Sigmoid colon (tissue), 7 donors: ENCODE measurements around the gene C2orf66. TPM values are rescaled to one million over a fixed set of nuclear protein-coding genes. Genes with fewer than 3 reads are reported as not detected.

Source experiments
- DNase-seq: peaks from one replicate; pipeline ENCODE4 v3.0.0-alpha.2; 2019
- H3K27ac ChIP-seq, 4 donors: fragments of 200-600 bp; sonication (generic); one replicate each; pipeline ENCODE4 v1.5.1; 2016 to 2019; ENCODE audit warnings: mild to moderate bottlenecking in 1 of 4
- H3K27me3 ChIP-seq, 3 donors: fragments of 200-600 bp; sonication (generic); one replicate each; pipeline ENCODE4 v1.5.1; 2019; ENCODE audit warnings: mild to moderate bottlenecking in 1 of 3
- H3K36me3 ChIP-seq, 4 donors: fragments of 200-600 bp; sonication (generic); one replicate each; pipeline ENCODE4 v1.5.1; 2016 to 2019
- H3K4me1 ChIP-seq, 4 donors: fragments of 200-600 bp; sonication (generic); one replicate each; pipeline ENCODE4 v1.5.1; 2017 to 2019
- H3K4me3 ChIP-seq, 4 donors: fragments of 200-600 bp; sonication (generic); one replicate each; pipeline ENCODE4 v1.5.1; 2017 to 2019; ENCODE audit warnings: mild to moderate bottlenecking in 2 of 4, moderate library complexity in 1 of 4
- H3K9me3 ChIP-seq, 4 donors: fragments of 200-600 bp in 3 of 4; sonication (generic) in 3 of 4; one replicate each; pipeline versions ENCODE4 v1.5.1 to v1.6.1; 2013 to 2019
- EP300 ChIP-seq, 4 donors: sonication (generic); formaldehyde crosslinking; IDR thresholded peaks; one replicate each; pipeline ENCODE4 v1.6.1; 2017; ENCODE audit warnings: antibody characterized with exemption in 4 of 4
- POLR2A ChIP-seq, 2 donors: fragments of 450-650 bp; IDR thresholded peaks; one replicate each; pipeline ENCODE4 v1.6.1; 2016; ENCODE audit warnings: antibody characterized with exemption in 2 of 2, mild to moderate bottlenecking in 2 of 2, moderate library complexity in 2 of 2
- POLR2AphosphoS5 ChIP-seq, 4 donors: sonication (generic); formaldehyde crosslinking; IDR thresholded peaks; one replicate each; pipeline ENCODE4 v1.6.1; 2017; ENCODE audit warnings: antibody characterized with exemption in 4 of 4
- WGBS, 2 donors: extraction: QIAGEN DNeasy Blood & Tissue Kit; methylation state at CpG; one replicate each; pipeline ENCODE4 v1.1.7; 2013; 5-methylcytosine and 5-hydroxymethylcytosine counted together
- intact Hi-C: fragments of 100-400 bp; cut with DNase I; formaldehyde crosslinking; loops from one replicate; pipeline ENCODE4 v1.15.1; 2023
- polyA plus RNA-seq, 3 donors: library from polyadenylated mRNA; stranded (reverse); fragments of 200-250 nt; gene quantifications; one replicate each; pipeline ENCODE4 v1.2.3, GENCODE V29; 2013
- small RNA-seq, 3 donors: library from RNA; depleted of rRNA; stranded (forward); fragments of <200 nt; gene quantifications; one replicate each; pipeline ENCODE3, GENCODE V24; 2016
- total RNA-seq, 4 donors: library from RNA; depleted of rRNA; stranded (reverse); fragments of >200 nt; gene quantifications; one replicate each; pipeline ENCODE4 v1.1.0, GENCODE V29; 2016
- TF ChIP-seq, protein P1 (sequence below), 4 experiments: fragments of 450-650 bp in 3 of 4; fragments of 200-600 bp in 1 of 4; IDR thresholded peaks; one replicate each; pipeline ENCODE4 v1.5.1; 2016 to 2019; ENCODE audit warnings: antibody characterized with exemption in 4 of 4, mild to moderate bottlenecking in 3 of 4, moderate library complexity in 2 of 4
- donor health status: healthy with polysubstance abuse.
- donor health status: Bipolar disorder and iron deficiency.
- donor health status: healthy.

C2orf66 gene
- total and polyA plus RNA-seq, 7 donors = 0.03 TPM; not detected in 6

DNA sequence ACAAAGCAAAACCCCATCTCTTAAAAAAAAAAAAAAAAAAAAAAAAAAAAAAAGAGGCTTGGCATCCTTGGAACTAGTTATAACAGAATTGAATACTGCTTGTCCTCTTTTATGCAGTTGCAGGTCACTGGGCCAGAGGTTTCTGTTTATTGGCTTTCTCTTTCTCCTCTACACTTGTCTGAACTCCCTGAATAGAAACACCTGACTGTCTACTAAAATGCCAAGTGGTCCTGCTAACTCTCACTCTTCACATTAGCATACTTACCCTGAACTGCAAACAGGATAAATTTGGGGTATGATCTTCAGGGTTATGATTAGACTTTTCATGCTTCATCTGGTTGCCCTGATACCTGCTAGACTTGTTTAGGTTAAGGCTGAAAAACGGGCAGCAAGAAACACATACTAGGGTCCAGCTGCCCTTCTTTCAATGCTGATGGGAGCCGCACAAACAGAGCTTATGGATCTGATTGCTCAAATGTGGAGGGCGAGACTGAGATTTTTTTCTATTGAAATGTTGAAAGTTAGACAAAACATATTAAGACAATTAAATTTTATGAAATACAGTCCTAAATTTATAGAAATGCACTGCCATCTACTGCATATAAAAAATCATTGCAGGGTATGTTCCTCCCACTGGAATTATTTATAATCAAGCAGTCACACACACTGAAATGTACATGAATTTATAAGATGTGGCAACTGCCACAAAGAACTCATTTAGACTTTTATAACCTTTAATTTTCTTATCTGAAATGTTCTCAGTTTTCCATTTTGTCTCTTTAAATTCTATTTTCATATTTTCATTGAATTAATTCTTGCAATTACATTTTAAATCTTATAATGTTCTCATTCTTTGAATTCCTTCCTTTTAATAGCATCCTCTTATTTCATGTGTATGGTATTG, 50.4 kb downstream of the C2orf66 start:
- H3K27ac ChIP-seq = no peak overlapping the region
- intact Hi-C loops = no loop called here
- TF ChIP-seq POLR2AphosphoS5 (IDR thresholded peaks at IDR 0.05) (no peak), EP300 (IDR thresholded peaks at IDR 0.05) (no peak), POLR2A (IDR thresholded peaks at IDR 0.05) (no peak)
- TF ChIP-seq, protein P1, sequence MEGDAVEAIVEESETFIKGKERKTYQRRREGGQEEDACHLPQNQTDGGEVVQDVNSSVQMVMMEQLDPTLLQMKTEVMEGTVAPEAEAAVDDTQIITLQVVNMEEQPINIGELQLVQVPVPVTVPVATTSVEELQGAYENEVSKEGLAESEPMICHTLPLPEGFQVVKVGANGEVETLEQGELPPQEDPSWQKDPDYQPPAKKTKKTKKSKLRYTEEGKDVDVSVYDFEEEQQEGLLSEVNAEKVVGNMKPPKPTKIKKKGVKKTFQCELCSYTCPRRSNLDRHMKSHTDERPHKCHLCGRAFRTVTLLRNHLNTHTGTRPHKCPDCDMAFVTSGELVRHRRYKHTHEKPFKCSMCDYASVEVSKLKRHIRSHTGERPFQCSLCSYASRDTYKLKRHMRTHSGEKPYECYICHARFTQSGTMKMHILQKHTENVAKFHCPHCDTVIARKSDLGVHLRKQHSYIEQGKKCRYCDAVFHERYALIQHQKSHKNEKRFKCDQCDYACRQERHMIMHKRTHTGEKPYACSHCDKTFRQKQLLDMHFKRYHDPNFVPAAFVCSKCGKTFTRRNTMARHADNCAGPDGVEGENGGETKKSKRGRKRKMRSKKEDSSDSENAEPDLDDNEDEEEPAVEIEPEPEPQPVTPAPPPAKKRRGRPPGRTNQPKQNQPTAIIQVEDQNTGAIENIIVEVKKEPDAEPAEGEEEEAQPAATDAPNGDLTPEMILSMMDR (IDR thresholded peaks at IDR 0.05) = no peak
- H3K36me3 ChIP-seq = peaks cover 0 to 16% (median 2%) of the 10 kb centered on the region in 4 donors
- DNase-seq = no peak
- 85 to 89% methylated on average over 3 of the region's 3 CpGs for WGBS, 2 donors
- H3K27me3 ChIP-seq = no peaks in the 10 kb centered on the region
- peaks cover 0 to 5% (median under 1%) of the 10 kb centered on the region in 4 donors for H3K9me3 ChIP-seq
- H3K4me1 ChIP-seq = no peaks in the 10 kb centered on the region
- no peak overlapping the region for H3K4me3 ChIP-seq

Small RNA genes lying within 50 kb of the gene (small RNA-seq; reads per million reads assigned to genes)
- gene AC012486.1 = 0 reads per million in 3 donors

Other genes with a start within 250 kb of the C2orf66 start
- 1 to 10 TPM; 1.1 to 5.2 (median 3.4) TPM for gene HECW2, start 215.8 kb downstream of the C2orf66 start, total RNA-seq
- under 1 TPM; 0.46 to 0.60 (median 0.54) TPM for gene HECW2, start 215.8 kb downstream of the C2orf66 start, polyA plus RNA-seq
- 1 to 10 TPM in 3 of 4 donors, not detected in 1; 1.3 to 2.1 (median 1.4) TPM for gene CCDC150, start 169.6 kb downstream of the C2orf66 start, total RNA-seq
- gene CCDC150, start 169.6 kb downstream of the C2orf66 start, polyA plus RNA-seq = 1 to 10 TPM in 1 of 3 donors, not detected in 2; 2.0 TPM
- 10 to 100 TPM; 20.4 to 30.0 (median 28.1) TPM for gene GTF3C3, start 9.7 kb downstream of the C2orf66 start, total RNA-seq
- gene GTF3C3, start 9.7 kb downstream of the C2orf66 start, polyA plus RNA-seq = 10 to 100 TPM in 1 of 3 donors, 1 to 10 TPM in 2; 5.8 to 10.4 (median 7.2) TPM
- 10 to 100 TPM in 1 of 4 donors, 1 to 10 TPM in 3; 6.6 to 14.0 (median 8.1) TPM for gene PGAP1, start 117.4 kb upstream of the C2orf66 start, total RNA-seq
- gene PGAP1, start 117.4 kb upstream of the C2orf66 start, polyA plus RNA-seq = 1 to 10 TPM in 2 of 3 donors, under 1 TPM in 1; 0.46 to 2.3 (median 1.2) TPM